GM19397 (cell line): ENCODE measurements around the gene SLC25A21.

Experiments used
- ATAC-seq: cut with Tn5 transposase; IDR thresholded peaks from one replicate; pipeline ENCODE4 v1.9.1; 2021; ENCODE audit warnings: mild to moderate bottlenecking, moderate library complexity; ENCODE audit not compliant: unreplicated experiment

SLC25A21 gene

GRCh38 chr14:36785511-36785910 is 386.9 kb downstream of the SLC25A21 start:
- ATAC-seq: no peak

GRCh38 chr14:36784541-36784940 is 387.9 kb downstream of the SLC25A21 start:
- no peak for ATAC-seq

DNA sequence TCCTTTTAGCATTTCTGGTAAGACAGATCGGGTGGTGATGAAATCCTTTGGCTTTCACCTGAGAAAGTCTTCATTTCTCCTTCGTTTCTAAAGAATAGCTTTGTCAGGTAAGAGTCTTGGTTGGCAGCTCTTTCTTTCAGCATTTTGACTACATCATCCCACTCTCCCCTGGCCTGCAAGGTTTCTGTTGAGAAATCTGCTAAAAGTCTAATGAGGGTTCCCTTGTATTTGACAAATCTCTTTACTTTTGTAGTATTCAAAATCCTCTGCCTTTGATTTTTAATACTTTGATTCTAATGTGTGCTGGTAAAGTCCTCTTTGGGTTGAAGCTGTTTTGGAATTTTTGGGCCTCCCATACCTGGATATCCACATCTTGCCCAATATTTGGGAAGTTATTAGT is 390.5 kb downstream of the SLC25A21 start:
- no peak for ATAC-seq

DNA sequence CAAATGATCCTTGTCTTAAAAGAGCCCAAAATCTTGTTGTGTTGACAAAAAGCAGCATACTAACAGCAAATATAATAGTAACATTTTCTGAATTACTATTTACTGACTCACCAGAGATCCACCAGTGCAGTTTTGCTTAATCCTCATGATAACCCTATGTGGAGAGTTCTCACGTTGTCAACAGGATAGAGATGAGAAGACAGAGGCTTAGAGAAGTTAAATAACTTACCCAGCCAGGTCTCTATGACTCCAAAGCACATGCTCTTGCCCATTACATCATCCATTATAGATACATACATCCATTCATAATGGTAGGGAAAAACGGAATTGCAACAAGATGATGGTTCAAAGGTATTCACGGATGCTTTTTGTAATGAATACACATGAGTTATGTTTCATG is 398.8 kb downstream of the SLC25A21 start:
- no peak for ATAC-seq

GRCh38 chr14:36773136-36773540 is 399.3 kb downstream of the SLC25A21 start:
- no peak for ATAC-seq

DNA sequence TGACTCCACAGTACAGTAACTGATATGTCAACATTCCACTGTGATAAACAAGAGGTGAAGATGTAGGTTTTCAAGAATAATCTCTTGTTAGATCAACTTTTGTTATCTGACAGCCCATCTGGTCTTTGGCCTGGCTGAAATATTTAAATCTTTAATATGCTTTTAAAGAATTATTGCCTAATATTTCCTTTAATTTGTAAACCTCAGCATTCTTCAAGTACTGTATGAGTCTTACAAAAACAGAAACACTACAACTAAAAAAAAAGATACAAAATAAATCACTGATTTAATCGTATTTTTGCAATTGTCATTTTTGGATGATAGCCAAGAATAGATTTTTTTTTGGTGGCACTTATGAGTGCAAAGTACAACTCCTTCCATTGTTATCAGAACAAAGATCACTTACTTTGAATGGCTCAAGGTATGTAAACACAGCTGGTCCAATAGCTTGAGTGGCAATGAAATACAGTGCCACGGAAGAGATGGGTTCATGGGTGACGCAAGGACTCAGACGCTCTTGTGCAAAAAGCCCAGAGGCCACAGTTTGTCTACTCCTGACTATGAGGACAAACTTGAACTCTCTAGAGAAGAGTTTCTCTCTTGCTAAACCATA is 401.3 kb downstream of the SLC25A21 start:
- no peak for ATAC-seq

GRCh38 chr14:36768638-36769337 is 403.6 kb downstream of the SLC25A21 start:
- no peak for ATAC-seq

DNA sequence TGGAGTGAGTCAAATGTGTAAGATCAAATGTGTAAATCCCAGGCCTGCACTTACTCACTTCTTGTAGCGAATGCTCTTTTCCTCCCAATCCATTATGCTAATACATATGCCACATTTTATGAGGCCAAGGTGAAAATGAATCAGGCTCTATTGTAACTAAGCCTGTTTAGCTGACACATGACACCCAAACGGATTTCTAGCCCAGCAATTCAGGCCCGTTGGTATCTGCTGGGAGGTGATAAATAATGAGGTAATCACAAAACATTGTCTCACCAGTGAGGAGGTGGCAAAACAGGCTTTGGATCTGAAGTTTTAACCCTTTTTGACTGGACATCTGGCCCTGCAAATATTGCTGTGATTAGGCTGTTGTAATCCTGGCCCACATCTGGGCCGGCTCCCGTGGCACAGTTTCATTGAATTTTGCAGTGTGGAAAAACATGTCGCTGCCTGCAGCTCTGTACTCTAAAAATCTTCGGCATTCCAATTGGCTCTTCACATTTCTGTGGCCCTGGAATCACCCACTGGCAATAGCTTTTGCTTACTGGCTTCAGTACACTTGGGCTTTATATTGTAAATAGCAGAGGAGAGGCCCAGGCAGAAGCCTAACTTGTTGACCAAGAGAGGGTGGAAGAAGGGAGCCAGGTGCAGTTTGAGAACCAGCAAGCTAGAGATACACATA is 404.7 kb downstream of the SLC25A21 start:
- no peak for ATAC-seq

- ATAC-seq: no peak
These were observed 405.4 kb downstream of the SLC25A21 start for GRCh38 chr14:36766974-36767373.

DNA sequence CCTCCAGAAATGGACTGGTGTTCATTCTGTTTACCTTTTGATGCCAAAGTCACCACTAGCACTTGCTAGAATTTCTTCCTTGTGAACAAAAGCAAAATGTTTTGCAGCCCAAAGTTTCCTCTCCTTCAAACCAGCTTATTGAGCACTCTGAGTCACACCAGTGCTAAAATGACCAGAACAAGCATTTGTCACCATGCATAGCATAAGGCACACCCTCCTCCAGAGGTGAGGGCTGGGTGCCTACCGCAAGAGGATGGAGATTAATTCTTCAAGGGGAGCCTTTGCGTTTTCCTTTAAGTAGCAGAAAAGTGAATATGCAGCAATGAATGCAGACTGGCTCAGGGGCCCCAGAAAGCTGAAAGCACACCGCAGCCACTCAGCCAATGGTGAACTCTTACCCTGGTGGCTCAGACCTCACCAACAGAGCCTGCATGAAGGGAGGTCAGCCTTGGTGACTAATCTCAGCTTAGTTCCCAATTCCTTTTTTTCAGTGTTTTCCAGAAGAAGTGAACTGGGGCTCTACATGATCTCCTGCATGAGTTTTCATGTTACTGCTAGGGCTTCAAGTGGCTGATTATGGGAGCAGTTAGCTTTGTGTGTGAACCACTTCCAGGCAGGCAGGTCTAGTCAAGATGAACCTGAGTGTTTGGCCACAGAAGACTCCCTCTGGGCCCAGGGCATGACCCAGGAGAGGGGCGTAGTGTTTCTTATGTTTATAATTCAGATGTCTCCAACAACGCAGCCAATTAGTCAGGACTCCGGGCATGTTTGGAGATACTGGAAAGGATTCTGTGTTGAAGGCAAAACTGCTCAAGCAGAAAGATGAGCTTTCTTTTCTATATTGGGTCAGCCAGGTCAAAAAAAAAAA is 414.4 kb downstream of the SLC25A21 start:
- ATAC-seq: no peak

DNA sequence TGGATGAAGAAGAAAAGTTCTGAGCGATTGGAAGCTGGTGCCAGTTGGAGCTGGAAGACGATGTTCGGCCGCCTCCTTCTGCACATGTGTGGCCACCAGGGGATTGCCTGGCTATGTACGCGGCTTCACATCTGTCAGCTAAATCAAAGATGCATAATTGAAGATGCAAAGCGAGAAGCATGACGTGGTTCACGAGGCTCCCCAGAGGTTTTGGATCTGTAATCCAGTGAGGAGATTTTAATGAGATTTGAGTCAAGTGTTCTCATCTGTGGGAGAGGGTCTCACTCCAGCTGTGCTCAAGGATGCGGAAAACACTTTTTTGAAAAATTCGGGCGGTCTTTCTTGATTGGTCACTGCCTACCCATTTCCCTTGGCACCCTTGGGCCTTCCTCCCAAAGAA is 416.2 kb downstream of the SLC25A21 start:
- ATAC-seq: no peak

DNA sequence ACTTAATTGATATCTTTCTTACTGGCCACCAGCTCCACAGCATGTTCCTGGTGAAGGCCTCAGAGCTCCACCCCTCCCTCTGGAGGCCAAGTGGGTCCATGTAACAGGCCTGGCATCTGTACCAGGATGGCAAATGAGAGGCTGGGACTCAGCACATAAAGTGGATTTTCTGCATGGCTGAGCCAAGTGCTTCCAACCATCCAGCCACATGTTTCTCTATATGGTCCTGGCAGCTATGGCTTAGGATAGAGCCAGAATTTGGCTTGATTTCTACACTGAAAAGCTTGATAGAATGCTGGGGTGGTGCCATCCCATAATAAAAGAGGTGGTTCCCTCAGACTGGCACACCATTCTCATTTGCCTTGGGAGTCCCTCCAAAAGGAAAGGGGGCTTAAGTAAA is 416.6 kb downstream of the SLC25A21 start:
- no peak for ATAC-seq

GRCh38 chr14:36751920-36752319 is 420.5 kb downstream of the SLC25A21 start:
- no peak for ATAC-seq

DNA sequence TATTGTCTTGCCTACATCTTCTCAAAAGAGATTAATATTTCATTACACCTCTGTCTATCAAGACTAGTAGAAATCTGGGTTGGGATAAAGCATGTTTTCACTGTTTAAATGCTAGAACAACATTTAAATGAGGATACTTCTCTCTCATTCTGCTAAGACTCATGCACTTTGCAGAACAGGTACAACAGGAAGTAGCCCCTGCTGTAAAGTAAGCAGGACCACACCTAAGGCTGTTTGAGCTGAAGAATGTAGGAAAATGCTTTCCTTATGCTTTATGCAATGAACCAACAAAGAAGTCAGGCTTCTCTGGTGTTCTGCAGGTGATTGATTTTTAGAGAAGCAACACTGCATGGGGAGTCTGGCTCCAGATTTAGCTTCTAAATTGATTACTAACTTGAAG is 421.3 kb downstream of the SLC25A21 start:
- no peak for ATAC-seq

- ATAC-seq: no peak
These were observed 422.2 kb downstream of the SLC25A21 start for GRCh38 chr14:36750244-36750643.

- ATAC-seq: no peak
These were observed 423.7 kb downstream of the SLC25A21 start for GRCh38 chr14:36748610-36749213.

GRCh38 chr14:36747411-36748184 is 424.8 kb downstream of the SLC25A21 start:
- ATAC-seq: no peak

- no peak for ATAC-seq
These were observed 425.5 kb downstream of the SLC25A21 start for GRCh38 chr14:36746872-36747271.

DNA sequence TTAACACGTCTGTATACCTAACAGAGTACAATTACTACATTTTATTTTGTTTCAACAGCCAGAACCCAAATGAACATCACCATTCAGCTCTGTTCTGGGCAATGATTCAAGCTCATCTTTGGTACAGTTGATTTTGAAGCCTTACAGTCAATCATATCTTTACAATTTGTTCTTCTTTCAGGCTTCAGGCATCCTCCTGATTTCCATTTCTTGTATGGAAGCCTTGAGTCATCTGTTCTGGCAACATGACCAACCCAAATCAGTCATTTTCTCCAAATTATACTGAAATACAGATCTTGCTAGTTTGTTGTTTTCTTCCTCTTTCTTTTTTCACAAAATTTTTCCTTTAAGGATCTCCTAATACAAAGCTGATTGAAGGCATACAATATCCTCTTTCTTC is 430.5 kb downstream of the SLC25A21 start:
- no peak for ATAC-seq

- no peak for ATAC-seq
These were observed 434.1 kb downstream of the SLC25A21 start for GRCh38 chr14:36738269-36738668.
